HEK293T (cell line): ENCODE results near the gene PPFIBP2.

Experiments
- CTCF ChIA-PET: fragments of 350-600 bp; formaldehyde crosslinking; extraction: SDS; loops from one replicate; lab custom pipeline; 2021; ENCODE audit warnings: antibody characterized with exemption, inconsistent platforms; lab: Yijun Ruan, JAX
- POLR2A ChIA-PET: fragments of 350-600 bp; formaldehyde crosslinking; extraction: SDS; loops from one replicate; lab custom pipeline; 2020; ENCODE audit warnings: antibody characterized with exemption, inconsistent platforms; lab: Yijun Ruan, JAX
- DNase-seq: peaks from one replicate; pipeline ENCODE4 v3.0.0; 2012; ENCODE audit warnings: mixed read lengths; ENCODE audit errors: extremely low spot score
- ARNT ChIP-seq: fragments of 450-650 bp; IDR thresholded peaks from 2 replicates; pipeline ENCODE4 v1.6.1; 2017; ENCODE audit warnings: mild to moderate bottlenecking
- BHLHE40 ChIP-seq: fragments of 450-650 bp; IDR thresholded peaks from 2 replicates; pipeline ENCODE4 v1.6.1; 2016; ENCODE audit warnings: mild to moderate bottlenecking, moderate library complexity, borderline replicate concordance
- CTBP1 ChIP-seq: fragments of 450-650 bp; IDR thresholded peaks from 2 replicates; pipeline ENCODE4 v1.6.1; 2016; ENCODE audit warnings: borderline replicate concordance
- ELF4 ChIP-seq: fragments of 450-650 bp; IDR thresholded peaks from 2 replicates; pipeline ENCODE4 v1.6.1; 2017; ENCODE audit warnings: antibody characterized with exemption
- FOXA1 ChIP-seq: fragments of 450-650 bp; IDR thresholded peaks from 2 replicates; pipeline ENCODE4 v1.6.1; 2016; ENCODE audit warnings: mild to moderate bottlenecking
- FOXK2 ChIP-seq: fragments of 450-650 bp; IDR thresholded peaks from 2 replicates; pipeline ENCODE4 v1.6.1; 2016; ENCODE audit warnings: mild to moderate bottlenecking
- FOXM1 ChIP-seq: fragments of 450-650 bp; IDR thresholded peaks from 2 replicates; pipeline ENCODE4 v1.6.1; 2017; ENCODE audit warnings: mild to moderate bottlenecking, borderline replicate concordance
- HDGF ChIP-seq: fragments of 450-650 bp; IDR thresholded peaks from 2 replicates; pipeline ENCODE4 v1.6.1; 2017; ENCODE audit warnings: antibody characterized with exemption, borderline replicate concordance
- L3MBTL2 ChIP-seq: fragments of 450-650 bp; conservative IDR thresholded peaks from 2 replicates; pipeline ENCODE4 v1.6.1; 2016; ENCODE audit warnings: mild to moderate bottlenecking
- LEF1 ChIP-seq: fragments of 450-650 bp; IDR thresholded peaks from 2 replicates; pipeline ENCODE4 v1.6.1; 2017; ENCODE audit warnings: mild to moderate bottlenecking, borderline replicate concordance
- NFRKB ChIP-seq: fragments of 450-650 bp; IDR thresholded peaks from 2 replicates; pipeline ENCODE4 v1.6.1; 2016; ENCODE audit warnings: mild to moderate bottlenecking, moderate library complexity
- PKNOX1 ChIP-seq: fragments of 450-650 bp; IDR thresholded peaks from 2 replicates; pipeline ENCODE4 v1.6.1; 2016
- SP1 ChIP-seq: fragments of 450-650 bp; IDR thresholded peaks from 2 replicates; pipeline ENCODE4 v1.6.1; 2017
- SUZ12 ChIP-seq: fragments of 450-650 bp; IDR thresholded peaks from 2 replicates; pipeline ENCODE4 v1.6.1; 2016; ENCODE audit warnings: mild to moderate bottlenecking
- TARDBP ChIP-seq: fragments of 450-650 bp; IDR thresholded peaks from 2 replicates; pipeline ENCODE4 v1.6.1; 2016
- ZNF384 ChIP-seq: fragments of 450-650 bp; IDR thresholded peaks from 2 replicates; pipeline ENCODE4 v1.6.1; 2016

The PPFIBP2 gene

GRCh38 chr11:7606496-7606895, 92.7 kb downstream of the PPFIBP2 start:
- POLR2A ChIA-PET, result no interaction called here
- CTCF ChIA-PET, result interaction anchor here (0.7 to 1.1 kb wide), 2 partner anchors 31 to 35 kb away, joined by 3 to 8 read pairs; no protein-coding TSS in a partner anchor
- no peak for DNase-seq
- TF ChIP-seq TARDBP (no peak), SUZ12 (no peak), ARNT (no peak), BHLHE40 (no peak), FOXK2 (no peak), HDGF (no peak), NFRKB (no peak), PKNOX1 (no peak), FOXA1 (no peak), LEF1 (no peak), ELF4 (no peak), FOXM1 (no peak), SP1 (no peak), ZNF384 (no peak), CTBP1 (no peak), L3MBTL2 (no peak)

GRCh38 chr11:7609015-7609414, 95.2 kb downstream of the PPFIBP2 start:
- DNase-seq, result no peak
- TF ChIP-seq HDGF (no peak), L3MBTL2 (no peak), ELF4 (no peak)
- ChIA-PET POLR2A (no interaction called here), CTCF (no interaction called here)

GRCh38 chr11:7609521-7609920, 95.7 kb downstream of the PPFIBP2 start:
- TF ChIP-seq LEF1, result no peak
- no peak for TF ChIP-seq SP1
- no peak for TF ChIP-seq PKNOX1
- TF ChIP-seq TARDBP, result no peak
- no peak for TF ChIP-seq FOXM1
- TF ChIP-seq BHLHE40, result no peak
- TF ChIP-seq ARNT, result no peak
- TF ChIP-seq L3MBTL2, result no peak
- ChIA-PET CTCF (interaction anchor here (1.1 kb wide), 1 partner anchor 56 kb away, joined by 3 read pairs; no protein-coding TSS in a partner anchor), POLR2A (no interaction called here)
- DNase-seq, result no peak

GRCh38 chr11:7610393-7610792, 96.6 kb downstream of the PPFIBP2 start:
- TF ChIP-seq SP1, result no peak
- no peak for TF ChIP-seq LEF1
- no peak for TF ChIP-seq TARDBP
- no peak for TF ChIP-seq FOXK2
- TF ChIP-seq NFRKB, result no peak
- no peak for TF ChIP-seq BHLHE40
- TF ChIP-seq PKNOX1, result no peak
- no peak for TF ChIP-seq FOXA1
- TF ChIP-seq HDGF, result no peak
- no peak for TF ChIP-seq ELF4
- no peak for TF ChIP-seq CTBP1
- no peak for TF ChIP-seq FOXM1
- no peak for TF ChIP-seq ARNT
- ChIA-PET POLR2A (no interaction called here), CTCF (interaction anchor here (0.5 to 1.1 kb wide), 2 partner anchors 39 to 55 kb away, joined by 3 to 4 read pairs; no protein-coding TSS in a partner anchor)
- DNase-seq, result no peak

- DNase-seq, result no peak
- ChIA-PET CTCF (interaction anchor here (0.6 kb wide), 1 partner anchor 83 kb away, joined by 5 read pairs; no protein-coding TSS in a partner anchor), POLR2A (no interaction called here)
- no peak for TF ChIP-seq ELF4
- TF ChIP-seq L3MBTL2, result no peak
- no peak for TF ChIP-seq FOXK2
- no peak for TF ChIP-seq PKNOX1
- TF ChIP-seq BHLHE40, result no peak
- TF ChIP-seq FOXA1, result no peak
- no peak for TF ChIP-seq CTBP1
- TF ChIP-seq ARNT, result no peak
- no peak for TF ChIP-seq SUZ12
- TF ChIP-seq FOXM1, result no peak
- TF ChIP-seq SP1, result no peak
- no peak for TF ChIP-seq LEF1
- TF ChIP-seq TARDBP, result no peak
Observed at GRCh38 chr11:7611411-7611810, 97.6 kb downstream of the PPFIBP2 start.

- no peak for TF ChIP-seq SUZ12
- TF ChIP-seq ARNT, result no peak
- TF ChIP-seq FOXK2, result no peak
- TF ChIP-seq ZNF384, result no peak
- no peak for TF ChIP-seq NFRKB
- DNase-seq, result no peak
- ChIA-PET POLR2A (no interaction called here), CTCF (no interaction called here)
Observed at GRCh38 chr11:7612056-7612660, 98.4 kb downstream of the PPFIBP2 start.
